MM.1S (cell line): ENCODE data around the gene CDC42SE2.

Source experiments
- DNase-seq: peaks from one replicate; pipeline ENCODE4 v3.0.0-alpha.2; 2015
- H2AFZ ChIP-seq: fragments of 300-600 bp; sonication (generic); 2 replicates; pipeline ENCODE4 v1.6.0; 2016; ENCODE audit warnings: antibody characterized with exemption, low read length
- H3F3A ChIP-seq: fragments of 300-600 bp; sonication (generic); 2 replicates; pipeline ENCODE4 v1.6.1; 2016; ENCODE audit warnings: mild to moderate bottlenecking, antibody characterized with exemption, low read length, moderate library complexity, mixed read lengths; ENCODE audit not compliant: insufficient read depth
- H3K27ac ChIP-seq: fragments of 300-600 bp; sonication (generic); 2 replicates; pipeline ENCODE4 v1.5.1; 2016; ENCODE audit warnings: mild to moderate bottlenecking, low read length
- H3K27me3 ChIP-seq: fragments of 300-600 bp; sonication (generic); replicated peaks from 2 replicates; pipeline ENCODE4 v1.6.0; 2016; ENCODE audit warnings: low read length; ENCODE audit not compliant: insufficient read depth
- H3K36me3 ChIP-seq: fragments of 300-600 bp; sonication (generic); replicated peaks from 2 replicates; pipeline ENCODE4 v1.6.1; 2016; ENCODE audit warnings: mild to moderate bottlenecking, low read length, mixed read lengths; ENCODE audit not compliant: insufficient read depth
- H3K4me1 ChIP-seq: fragments of 300-600 bp; sonication (generic); 2 replicates; pipeline ENCODE4 v1.6.1; 2016; ENCODE audit warnings: low read length, mixed read lengths
- H3K4me2 ChIP-seq: fragments of 300-600 bp; sonication (generic); 2 replicates; pipeline ENCODE4 v1.6.0; 2016; ENCODE audit warnings: low read depth, low read length
- H3K4me3 ChIP-seq: fragments of 300-600 bp; sonication (generic); 2 replicates; pipeline ENCODE4 v1.5.1; 2016; ENCODE audit warnings: low read length, mixed read lengths
- H3K79me2 ChIP-seq: fragments of 300-600 bp; sonication (generic); 2 replicates; pipeline ENCODE4 v1.6.1; 2016; ENCODE audit warnings: mixed run types, low read length, mixed read lengths
- H3K9ac ChIP-seq: fragments of 300-600 bp; sonication (generic); 2 replicates; pipeline ENCODE4 v1.6.1; 2016; ENCODE audit warnings: low read length, mixed read lengths
- H3K9me2 ChIP-seq: fragments of 300-600 bp; sonication (generic); replicated peaks from 2 replicates; pipeline ENCODE4 v1.6.1; 2016; ENCODE audit warnings: mild to moderate bottlenecking, low read length, mixed read lengths; ENCODE audit not compliant: insufficient read depth
- H3K9me3 ChIP-seq: fragments of 300-600 bp; sonication (generic); replicated peaks from 2 replicates; pipeline ENCODE4 v1.6.1; 2016; ENCODE audit warnings: mild to moderate bottlenecking, low read length, mixed read lengths; ENCODE audit not compliant: insufficient read depth
- H4K20me1 ChIP-seq: fragments of 300-600 bp; sonication (generic); 2 replicates; pipeline ENCODE4 v1.6.1; 2016; ENCODE audit warnings: mild to moderate bottlenecking, low read length, moderate library complexity, mixed read lengths; ENCODE audit not compliant: insufficient read depth
- EZH2 ChIP-seq: fragments of 300-600 bp; sonication (generic); optimal IDR thresholded peaks from 2 replicates; pipeline ENCODE3; 2017; ENCODE audit warnings: low read depth, mild to moderate bottlenecking, antibody characterized with exemption, low read length, mixed read lengths
- EZH2phosphoT487 ChIP-seq: fragments of 300-600 bp; sonication (generic); IDR thresholded peaks from 2 replicates; pipeline ENCODE4 v1.6.1; 2018; ENCODE audit warnings: antibody characterized with exemption, low read length
- TF ChIP-seq, protein P1 (sequence below): fragments of 300-600 bp; sonication (generic); IDR thresholded peaks from 2 replicates; pipeline ENCODE4 v1.5.1; 2016; ENCODE audit warnings: antibody characterized with exemption, low read length, mixed read lengths

Gene CDC42SE2

GRCh38 chr5:131364507-131365050 lies 100.7 kb downstream of the CDC42SE2 start:
- H3K4me2 ChIP-seq: no peak overlapping the region
- H3K4me3 ChIP-seq: no peak overlapping the region
- peaks cover 88% of the 10 kb centered on the region for H3K79me2 ChIP-seq
- H3K36me3 ChIP-seq: no peaks in the 10 kb centered on the region
- no peak overlapping the region for H3K27ac ChIP-seq
- no peaks in the 10 kb centered on the region for H3F3A ChIP-seq
- H3K4me1 ChIP-seq: peaks cover 8% of the 10 kb centered on the region
- H4K20me1 ChIP-seq: no peaks in the 10 kb centered on the region; the same call in 1 of the 2 replicates
- H3K9me3 ChIP-seq: no peaks in the 10 kb centered on the region
- TF ChIP-seq EZH2phosphoT487 (no peak), EZH2 (no peak)
- TF ChIP-seq, protein P1, sequence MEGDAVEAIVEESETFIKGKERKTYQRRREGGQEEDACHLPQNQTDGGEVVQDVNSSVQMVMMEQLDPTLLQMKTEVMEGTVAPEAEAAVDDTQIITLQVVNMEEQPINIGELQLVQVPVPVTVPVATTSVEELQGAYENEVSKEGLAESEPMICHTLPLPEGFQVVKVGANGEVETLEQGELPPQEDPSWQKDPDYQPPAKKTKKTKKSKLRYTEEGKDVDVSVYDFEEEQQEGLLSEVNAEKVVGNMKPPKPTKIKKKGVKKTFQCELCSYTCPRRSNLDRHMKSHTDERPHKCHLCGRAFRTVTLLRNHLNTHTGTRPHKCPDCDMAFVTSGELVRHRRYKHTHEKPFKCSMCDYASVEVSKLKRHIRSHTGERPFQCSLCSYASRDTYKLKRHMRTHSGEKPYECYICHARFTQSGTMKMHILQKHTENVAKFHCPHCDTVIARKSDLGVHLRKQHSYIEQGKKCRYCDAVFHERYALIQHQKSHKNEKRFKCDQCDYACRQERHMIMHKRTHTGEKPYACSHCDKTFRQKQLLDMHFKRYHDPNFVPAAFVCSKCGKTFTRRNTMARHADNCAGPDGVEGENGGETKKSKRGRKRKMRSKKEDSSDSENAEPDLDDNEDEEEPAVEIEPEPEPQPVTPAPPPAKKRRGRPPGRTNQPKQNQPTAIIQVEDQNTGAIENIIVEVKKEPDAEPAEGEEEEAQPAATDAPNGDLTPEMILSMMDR: no peak
- no peaks in the 10 kb centered on the region for H3K9me2 ChIP-seq
- no peak for DNase-seq
- H3K9ac ChIP-seq: no peak overlapping the region
- H2AFZ ChIP-seq: no peak overlapping the region
- H3K27me3 ChIP-seq: no peaks in the 10 kb centered on the region

- no peaks in the 10 kb centered on the region for H3K36me3 ChIP-seq
- no peak overlapping the region for H3K4me2 ChIP-seq
- TF ChIP-seq EZH2 (no peak), EZH2phosphoT487 (no peak)
- TF ChIP-seq, protein P1: no peak
- peaks cover 12% of the 10 kb centered on the region for H3K4me1 ChIP-seq
- no peaks in the 10 kb centered on the region for H3K27me3 ChIP-seq
- no peak overlapping the region for H3K9ac ChIP-seq
- H3K4me3 ChIP-seq: no peak overlapping the region
- no peak overlapping the region for H3K27ac ChIP-seq
- H3K9me2 ChIP-seq: no peaks in the 10 kb centered on the region
- H2AFZ ChIP-seq: no peak overlapping the region
- no peaks in the 10 kb centered on the region for H3K9me3 ChIP-seq
- no peaks in the 10 kb centered on the region for H3F3A ChIP-seq
- no peak for DNase-seq
- no peaks in the 10 kb centered on the region; the same call in 1 of the 2 replicates for H4K20me1 ChIP-seq
- peaks cover 90% of the 10 kb centered on the region for H3K79me2 ChIP-seq
Observed at GRCh38 chr5:131366428-131366827, 102.6 kb downstream of the CDC42SE2 start.

DNA sequence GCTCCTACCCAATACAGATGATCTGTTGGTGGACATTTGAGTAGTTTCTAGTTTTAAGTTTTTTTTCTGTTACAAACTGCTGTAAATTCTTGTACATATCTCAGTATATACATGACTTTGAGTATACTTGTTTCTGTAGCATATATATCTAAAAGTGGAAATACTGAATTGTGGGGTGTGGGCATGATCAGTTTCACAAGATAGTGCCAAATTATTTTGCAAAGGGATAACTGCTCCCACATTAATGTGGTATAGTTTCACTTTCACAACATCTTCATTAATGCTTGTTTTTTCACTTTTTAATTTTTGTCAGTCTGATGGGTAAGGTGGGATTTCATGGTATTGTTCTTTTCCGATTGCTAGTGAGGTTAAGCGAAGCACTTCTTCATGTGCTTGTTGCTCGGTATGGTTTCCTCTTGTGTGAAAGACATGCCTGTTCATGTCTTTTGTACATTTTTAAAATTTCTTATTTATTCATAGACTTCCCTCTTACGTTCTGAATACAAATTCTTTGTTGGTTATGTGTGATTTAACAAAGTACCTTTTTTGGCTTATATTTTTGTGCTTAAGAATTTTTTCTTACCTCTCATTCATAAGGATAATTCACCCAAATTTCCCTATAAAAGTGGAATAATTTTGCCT lies 103.5 kb downstream of the CDC42SE2 start:
- no peak for DNase-seq
- H3K27me3 ChIP-seq: no peaks in the 10 kb centered on the region
- H4K20me1 ChIP-seq: no peaks in the 10 kb centered on the region; the same call in 1 of the 2 replicates
- H3K9ac ChIP-seq: no peak overlapping the region
- H3F3A ChIP-seq: no peaks in the 10 kb centered on the region
- H3K9me3 ChIP-seq: no peaks in the 10 kb centered on the region
- H2AFZ ChIP-seq: no peak overlapping the region
- H3K4me3 ChIP-seq: no peak overlapping the region
- H3K36me3 ChIP-seq: 0 out of 2 replicates have a peak, but pooled peaks cover 3% of the 10 kb centered on the region
- TF ChIP-seq EZH2phosphoT487: no peak
- no peak for TF ChIP-seq EZH2
- TF ChIP-seq, protein P1: no peak
- no peak overlapping the region for H3K4me2 ChIP-seq
- H3K79me2 ChIP-seq: peaks cover 90% of the 10 kb centered on the region
- H3K4me1 ChIP-seq: peaks cover 12% of the 10 kb centered on the region
- no peak overlapping the region for H3K27ac ChIP-seq
- no peaks in the 10 kb centered on the region for H3K9me2 ChIP-seq
